Peyer's patch (tissue), 4 donors: ENCODE results near the gene TAAR2.
"Not testable (repeated sequence)": the region's sequence is repeated elsewhere in the genome, so short reads cannot be mapped to it uniquely, and the experiment has no call there.

Experiments
- CTCF ChIP-seq, 6 experiments: fragments of 450-650 bp in 4 of 6; fragments of 200-600 bp in 2 of 6; sonication (generic) in 1 of 6; IDR thresholded peaks; one replicate each; pipeline ENCODE4 v1.5.1; 2017 to 2019; ENCODE audit warnings: antibody characterized with exemption in 6 of 6, mild to moderate bottlenecking in 3 of 6, moderate library complexity in 1 of 6
- POLR2A ChIP-seq, 2 donors: fragments of 450-650 bp; IDR thresholded peaks; one replicate each; pipeline ENCODE4 v1.5.1; 2017; ENCODE audit warnings: antibody characterized with exemption in 2 of 2, mild to moderate bottlenecking in 2 of 2, moderate library complexity in 2 of 2

GRCh38 chr6:132635288-132635687 is 11.2 kb upstream of the TAAR2 start:
- TF ChIP-seq CTCF, POLR2A (IDR thresholded peaks at IDR 0.05): not testable (repeated sequence)
